SU-DHL-6 (cell line): ENCODE results near the gene SPCS1.

Experiments used
- H2AFZ ChIP-seq: fragments of 200-600 bp; sonication (generic); 2 replicates; pipeline ENCODE4 v1.6.1; 2014; ENCODE audit warnings: low read depth, mild to moderate bottlenecking, moderate library complexity, mixed read lengths, antibody characterized with exemption, low read length; ENCODE audit not compliant: severe bottlenecking
- H3F3A ChIP-seq: fragments of 200-600 bp; shearing (Covaris generic); 2 replicates; pipeline ENCODE4 v1.6.0; 2016; ENCODE audit warnings: antibody characterized with exemption, mild to moderate bottlenecking; ENCODE audit not compliant: insufficient read depth
- H3K27ac ChIP-seq: fragments of 200-600 bp; sonication (generic); 2 replicates; pipeline ENCODE4 v1.5.1; 2016; ENCODE audit warnings: low read depth, mild to moderate bottlenecking, low read length, moderate library complexity, mixed read lengths
- H3K27me3 ChIP-seq: fragments of 200-600 bp; sonication (generic), shearing (Covaris generic); 2 replicates; pipeline ENCODE4 v1.6.0; 2014; ENCODE audit warnings: mild to moderate bottlenecking, low read length
- H3K36me3 ChIP-seq: fragments of 200-600 bp; sonication (generic); 2 replicates; pipeline ENCODE4 v1.6.1; 2014; ENCODE audit warnings: mild to moderate bottlenecking, low read length, mixed read lengths
- H3K4me2 ChIP-seq: fragments of 300-600, 200-600 bp; shearing (Covaris generic), sonication (generic); 2 replicates; pipeline ENCODE4 v1.6.0; 2014; ENCODE audit warnings: low read length, low read depth, mild to moderate bottlenecking; ENCODE audit not compliant: poor library complexity, severe bottlenecking
- H3K4me3 ChIP-seq: fragments of 200-600 bp; sonication (generic); 2 replicates; pipeline ENCODE4 v1.5.1; 2014; ENCODE audit warnings: antibody characterized with exemption, low read length, mild to moderate bottlenecking, mixed read lengths; ENCODE audit not compliant: insufficient read depth, poor library complexity, severe bottlenecking
- H3K79me2 ChIP-seq: fragments of 200-600 bp; sonication (generic); 2 replicates; pipeline ENCODE4 v1.6.1; 2014; ENCODE audit warnings: mild to moderate bottlenecking, low read length, moderate library complexity; ENCODE audit not compliant: insufficient read depth
- H3K9ac ChIP-seq: fragments of 200-600 bp; sonication (generic); 2 replicates; pipeline ENCODE4 v1.7.0; 2014; ENCODE audit warnings: mild to moderate bottlenecking, low read length
- H3K9me2 ChIP-seq: fragments of 200-600 bp; sonication (generic); replicated peaks from 2 replicates; pipeline ENCODE4 v1.6.1; 2014; ENCODE audit warnings: low read length; ENCODE audit not compliant: insufficient read depth
- H3K9me3 ChIP-seq: fragments of 200-600 bp; sonication (generic); 2 replicates; pipeline ENCODE4 v1.6.1; 2014; ENCODE audit warnings: low read length, mixed read lengths; ENCODE audit not compliant: insufficient read depth
- H4K20me1 ChIP-seq: fragments of 200-600 bp; sonication (generic); 2 replicates; pipeline ENCODE4 v1.6.1; 2014; ENCODE audit warnings: low read depth, mild to moderate bottlenecking, antibody characterized with exemption, low read length, moderate library complexity, mixed read lengths
- EZH2phosphoT487 ChIP-seq: fragments of 200-600 bp; sonication (generic), shearing (Covaris generic); conservative IDR thresholded peaks from 2 replicates; pipeline ENCODE4 v1.6.1; 2018; ENCODE audit warnings: mild to moderate bottlenecking, antibody characterized with exemption, low read length, moderate library complexity, mixed read lengths
- TF ChIP-seq, protein P1 (sequence below): fragments of 200-600 bp; sonication (generic); IDR thresholded peaks from one replicate; pipeline ENCODE4 v1.5.1; 2017; ENCODE audit warnings: antibody characterized with exemption, mild to moderate bottlenecking, low read length, moderate library complexity; ENCODE audit not compliant: insufficient read depth, poor library complexity, severe bottlenecking

The SPCS1 gene

DNA sequence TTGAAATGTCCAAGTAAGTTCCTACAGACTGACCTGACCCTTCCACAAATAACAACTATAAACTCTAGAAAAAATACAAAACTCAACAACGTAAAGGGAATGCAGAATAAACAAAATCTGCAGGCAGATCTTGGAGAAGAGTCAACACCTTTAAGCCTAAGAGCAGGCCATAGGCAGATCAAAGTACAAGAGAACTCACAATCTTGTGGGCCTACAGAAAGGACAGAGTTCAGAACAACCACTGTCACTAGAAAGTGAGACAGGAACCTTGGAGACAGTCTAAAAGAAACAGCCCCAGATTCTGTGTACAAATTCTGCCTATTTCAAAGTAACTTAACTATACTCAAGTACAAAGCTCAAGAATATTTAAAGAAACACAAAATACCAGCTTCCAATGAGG is 33.8 kb downstream of the SPCS1 start:
- no peaks in the 10 kb centered on the region for H3K27me3 ChIP-seq
- no peaks in the 10 kb centered on the region for H3K79me2 ChIP-seq
- H4K20me1 ChIP-seq = no peaks in the 10 kb centered on the region
- TF ChIP-seq, protein P1, sequence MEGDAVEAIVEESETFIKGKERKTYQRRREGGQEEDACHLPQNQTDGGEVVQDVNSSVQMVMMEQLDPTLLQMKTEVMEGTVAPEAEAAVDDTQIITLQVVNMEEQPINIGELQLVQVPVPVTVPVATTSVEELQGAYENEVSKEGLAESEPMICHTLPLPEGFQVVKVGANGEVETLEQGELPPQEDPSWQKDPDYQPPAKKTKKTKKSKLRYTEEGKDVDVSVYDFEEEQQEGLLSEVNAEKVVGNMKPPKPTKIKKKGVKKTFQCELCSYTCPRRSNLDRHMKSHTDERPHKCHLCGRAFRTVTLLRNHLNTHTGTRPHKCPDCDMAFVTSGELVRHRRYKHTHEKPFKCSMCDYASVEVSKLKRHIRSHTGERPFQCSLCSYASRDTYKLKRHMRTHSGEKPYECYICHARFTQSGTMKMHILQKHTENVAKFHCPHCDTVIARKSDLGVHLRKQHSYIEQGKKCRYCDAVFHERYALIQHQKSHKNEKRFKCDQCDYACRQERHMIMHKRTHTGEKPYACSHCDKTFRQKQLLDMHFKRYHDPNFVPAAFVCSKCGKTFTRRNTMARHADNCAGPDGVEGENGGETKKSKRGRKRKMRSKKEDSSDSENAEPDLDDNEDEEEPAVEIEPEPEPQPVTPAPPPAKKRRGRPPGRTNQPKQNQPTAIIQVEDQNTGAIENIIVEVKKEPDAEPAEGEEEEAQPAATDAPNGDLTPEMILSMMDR = no peak
- TF ChIP-seq EZH2phosphoT487 = no peak
- no peak overlapping the region for H3K4me3 ChIP-seq
- no peak overlapping the region for H2AFZ ChIP-seq
- H3F3A ChIP-seq = no peaks in the 10 kb centered on the region
- no peak overlapping the region for H3K9ac ChIP-seq
- H3K9me3 ChIP-seq = no peaks in the 10 kb centered on the region
- no peaks in the 10 kb centered on the region for H3K9me2 ChIP-seq
- no peak overlapping the region for H3K27ac ChIP-seq
- H3K36me3 ChIP-seq = 0 out of 2 replicates have a peak, but pooled peaks cover 11% of the 10 kb centered on the region
- no peak overlapping the region for H3K4me2 ChIP-seq

DNA sequence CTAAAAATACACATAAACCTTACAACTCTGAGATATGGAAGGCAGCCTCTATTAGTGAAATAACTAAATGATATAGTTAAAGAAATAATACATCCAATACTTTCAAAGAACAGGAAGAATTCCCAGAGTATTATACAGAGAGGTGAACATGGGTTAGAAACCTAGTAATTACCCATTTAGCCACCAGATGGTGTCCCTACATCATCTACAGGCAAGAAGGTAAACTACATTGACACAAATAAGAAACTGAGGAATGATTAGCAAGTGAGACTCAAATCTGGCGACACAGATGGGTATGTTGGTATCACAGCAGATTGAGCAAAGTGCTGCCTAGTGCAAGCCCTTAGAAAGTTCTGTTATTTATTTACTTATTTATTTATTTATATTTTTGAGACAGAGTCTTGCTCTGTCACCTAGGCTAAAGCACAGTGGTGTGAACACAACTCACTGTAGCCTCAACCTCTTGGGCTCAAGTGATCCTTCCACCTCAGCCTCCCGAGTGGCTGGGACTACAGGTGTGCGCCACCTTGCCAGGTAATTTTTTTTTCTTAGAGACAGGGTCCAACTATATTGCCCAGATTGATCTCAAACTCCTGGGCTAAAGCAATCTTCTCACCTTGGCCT is 36.6 kb downstream of the SPCS1 start:
- H3K79me2 ChIP-seq = no peaks in the 10 kb centered on the region
- no peak overlapping the region for H3K9ac ChIP-seq
- H3K9me3 ChIP-seq = no peaks in the 10 kb centered on the region
- H3K27me3 ChIP-seq = no peaks in the 10 kb centered on the region
- H3F3A ChIP-seq = no peaks in the 10 kb centered on the region
- H3K27ac ChIP-seq = no peak overlapping the region
- no peak overlapping the region for H3K4me2 ChIP-seq
- no peaks in the 10 kb centered on the region for H3K36me3 ChIP-seq
- TF ChIP-seq, protein P1 = peak; percentile 59
- TF ChIP-seq EZH2phosphoT487 = no peak
- H2AFZ ChIP-seq = no peak overlapping the region
- no peaks in the 10 kb centered on the region for H4K20me1 ChIP-seq
- no peaks in the 10 kb centered on the region for H3K9me2 ChIP-seq
- H3K4me3 ChIP-seq = no peak overlapping the region

DNA sequence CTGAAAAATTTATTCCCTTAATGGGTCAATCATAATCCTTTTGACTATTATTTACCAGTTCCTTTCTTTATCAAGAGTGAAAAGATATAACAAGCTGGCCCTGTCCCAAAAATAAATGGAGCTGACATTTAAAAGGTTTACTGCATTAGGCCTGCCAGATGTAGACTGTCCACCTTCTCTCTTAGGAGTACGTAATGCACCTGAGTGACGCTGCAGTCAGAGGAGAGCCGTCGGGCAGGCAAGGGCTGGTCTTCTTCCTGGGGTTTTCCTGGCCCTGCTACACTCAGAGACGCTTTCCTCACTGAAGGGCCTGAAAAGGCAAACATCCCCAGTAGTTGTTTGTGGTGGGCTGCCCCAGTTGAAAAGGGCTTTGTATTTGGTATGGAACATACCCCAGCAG is 37.2 kb downstream of the SPCS1 start:
- H3K79me2 ChIP-seq = no peaks in the 10 kb centered on the region
- H3F3A ChIP-seq = no peaks in the 10 kb centered on the region
- no peaks in the 10 kb centered on the region for H3K9me2 ChIP-seq
- no peak overlapping the region for H3K27ac ChIP-seq
- peaks cover under 1% of the 10 kb centered on the region; the same call in 1 of the 2 replicates for H3K36me3 ChIP-seq
- H3K4me3 ChIP-seq = no peak overlapping the region
- no peaks in the 10 kb centered on the region for H3K9me3 ChIP-seq
- TF ChIP-seq, protein P1 = no peak
- no peak for TF ChIP-seq EZH2phosphoT487
- H4K20me1 ChIP-seq = no peaks in the 10 kb centered on the region
- H2AFZ ChIP-seq = no peak overlapping the region
- H3K27me3 ChIP-seq = no peaks in the 10 kb centered on the region
- H3K4me2 ChIP-seq = no peak overlapping the region
- H3K9ac ChIP-seq = no peak overlapping the region
